Measurements from ENCODE around the gene HTR7. TPM values are rescaled to one million over a fixed set of nuclear protein-coding genes. Genes with fewer than 3 reads are reported as not detected.
"Not testable (repeated sequence)": the region's sequence is repeated elsewhere in the genome, so short reads cannot be mapped to it uniquely, and the experiment has no call there.

Gene HTR7
- total RNA-seq (1 to 10 TPM in 2 of 4 donors, under 1 TPM in 2; 0.68 to 1.4 (median 0.99) TPM), polyA plus RNA-seq (under 1 TPM in 2 of 3 donors, not detected in 1; 0.31 to 0.46 TPM)

GRCh38 chr10:90857635-90858460 is at the start of gene HTR7:
Gene HTR7, minus strand, starts transcription at chr10:90858039. Its CDS starts 368 bp downstream, at chr10:90857671.
- Histone ChIP-seq H3K27ac (peak within 1 kb of the TSS; percentile 39 to 71 (median 60)), H3K4me3 (peak within 1 kb of the TSS; percentile 43 to 71 (median 62)), H3K4me1 (peaks cover 0 to 15% (median 9%) of the 10 kb centered on the region in 4 donors), H3K27me3 (peaks cover 10 to 47% (median 29%) of the 10 kb centered on the region in 3 donors), H3K9me3 (no peaks in the 10 kb centered on the region), H3K36me3 (no peaks in the 10 kb centered on the region)
- 1% methylated on average over 104 of the region's 104 CpGs for WGBS, 2 donors
- TF ChIP-seq, protein P1, sequence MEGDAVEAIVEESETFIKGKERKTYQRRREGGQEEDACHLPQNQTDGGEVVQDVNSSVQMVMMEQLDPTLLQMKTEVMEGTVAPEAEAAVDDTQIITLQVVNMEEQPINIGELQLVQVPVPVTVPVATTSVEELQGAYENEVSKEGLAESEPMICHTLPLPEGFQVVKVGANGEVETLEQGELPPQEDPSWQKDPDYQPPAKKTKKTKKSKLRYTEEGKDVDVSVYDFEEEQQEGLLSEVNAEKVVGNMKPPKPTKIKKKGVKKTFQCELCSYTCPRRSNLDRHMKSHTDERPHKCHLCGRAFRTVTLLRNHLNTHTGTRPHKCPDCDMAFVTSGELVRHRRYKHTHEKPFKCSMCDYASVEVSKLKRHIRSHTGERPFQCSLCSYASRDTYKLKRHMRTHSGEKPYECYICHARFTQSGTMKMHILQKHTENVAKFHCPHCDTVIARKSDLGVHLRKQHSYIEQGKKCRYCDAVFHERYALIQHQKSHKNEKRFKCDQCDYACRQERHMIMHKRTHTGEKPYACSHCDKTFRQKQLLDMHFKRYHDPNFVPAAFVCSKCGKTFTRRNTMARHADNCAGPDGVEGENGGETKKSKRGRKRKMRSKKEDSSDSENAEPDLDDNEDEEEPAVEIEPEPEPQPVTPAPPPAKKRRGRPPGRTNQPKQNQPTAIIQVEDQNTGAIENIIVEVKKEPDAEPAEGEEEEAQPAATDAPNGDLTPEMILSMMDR (IDR thresholded peaks at IDR 0.05) = peak in 1 of 4 experiments; percentile 44
- no peak for TF ChIP-seq POLR2AphosphoS5 (IDR thresholded peaks at IDR 0.05)
- intact Hi-C loops (cut with DNase I) = loop anchor here (5.0 kb wide), 1 partner anchor 1066 kb away; no protein-coding TSS in a partner anchor
- DNase-seq = peak; percentile 70

DNA sequence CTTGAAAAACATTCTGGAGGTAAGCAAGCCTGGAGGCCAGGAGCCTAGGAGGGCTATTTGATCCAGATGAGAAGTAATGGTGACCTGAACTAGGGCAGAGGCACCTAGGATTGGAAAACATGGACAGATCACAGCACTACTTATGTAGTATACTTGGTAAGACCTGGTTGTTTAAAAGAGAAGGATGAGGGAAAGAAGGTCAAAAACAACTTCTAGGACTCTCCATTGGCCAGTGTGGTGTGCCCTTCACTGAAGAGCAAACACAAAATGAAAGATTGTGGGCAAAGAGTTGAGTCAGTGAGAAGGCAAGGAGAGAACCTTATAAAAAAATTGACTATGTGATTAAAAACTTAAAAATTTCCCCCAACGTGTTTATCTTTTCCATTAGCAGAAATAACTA is 48.8 kb upstream of the HTR7 start:
- intact Hi-C loops (cut with DNase I) = no loop called here
- H3K4me3 ChIP-seq = no peak overlapping the region
- peaks cover 0 to 3% (median under 1%) of the 10 kb centered on the region in 4 donors for H3K4me1 ChIP-seq
- WGBS, 2 donors = 77 to 91% methylated on average over 1 of the region's 1 CpG
- DNase-seq = no peak
- H3K27ac ChIP-seq = no peak overlapping the region
- peaks cover 0 to 26% (median 2%) of the 10 kb centered on the region in 4 donors for H3K36me3 ChIP-seq
- H3K27me3 ChIP-seq = no peaks in the 10 kb centered on the region
- TF ChIP-seq EP300 (IDR thresholded peaks at IDR 0.05) (no peak), POLR2AphosphoS5 (IDR thresholded peaks at IDR 0.05) (no peak), POLR2A (IDR thresholded peaks at IDR 0.05) (no peak)
- TF ChIP-seq, protein P1 (IDR thresholded peaks at IDR 0.05) = no peak
- no peaks in the 10 kb centered on the region for H3K9me3 ChIP-seq

GRCh38 chr10:90905925-90906324 is 48.1 kb upstream of the HTR7 start:
- no peak overlapping the region for H3K4me3 ChIP-seq
- peaks cover 0 to 32% (median 3%) of the 10 kb centered on the region in 4 donors for H3K36me3 ChIP-seq
- TF ChIP-seq POLR2A (IDR thresholded peaks at IDR 0.05) (no peak), POLR2AphosphoS5 (IDR thresholded peaks at IDR 0.05) (no peak), EP300 (IDR thresholded peaks at IDR 0.05) (no peak)
- TF ChIP-seq, protein P1 (IDR thresholded peaks at IDR 0.05) = no peak

DNA sequence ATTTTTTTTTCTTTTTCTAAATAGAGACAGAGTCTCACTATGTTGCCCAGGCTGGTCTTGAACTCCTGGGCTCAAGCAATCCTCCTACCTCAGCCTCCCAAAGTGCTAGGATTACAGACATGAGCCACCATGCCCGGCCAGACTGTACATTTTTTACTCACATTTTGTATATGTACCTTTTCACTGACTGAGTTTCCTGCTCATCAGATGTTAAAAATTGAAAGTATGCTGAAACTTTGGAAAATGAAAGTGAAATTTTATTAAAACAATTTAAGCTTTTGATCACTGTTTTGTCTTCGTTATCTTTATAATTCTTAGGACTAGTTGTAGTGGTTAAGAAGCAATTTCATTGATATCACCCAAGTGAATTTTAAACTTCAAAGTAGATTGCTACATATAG is 39.1 kb upstream of the HTR7 start:
- H3K36me3 ChIP-seq = peaks cover 0 to 82% (median 14%) of the 10 kb centered on the region in 4 donors
- H3K4me1 ChIP-seq; H3K9me3 ChIP-seq; intact Hi-C loops (cut with DNase I); H3K27me3 ChIP-seq; H3K4me3 ChIP-seq; DNase-seq; H3K27ac ChIP-seq: not testable (repeated sequence)
- 65 to 78% methylated on average over 2 of the region's 2 CpGs for WGBS, 2 donors

More at GRCh38 chr10:90905925-90906324, 48.1 kb upstream of the HTR7 start:
- no peaks in the 10 kb centered on the region for H3K9me3 ChIP-seq
- H3K4me1 ChIP-seq = no peaks in the 10 kb centered on the region
- no peak for DNase-seq
- H3K27ac ChIP-seq = no peak overlapping the region
- 93 to 98% methylated on average over 1 of the region's 1 CpG for WGBS, 2 donors
- H3K27me3 ChIP-seq = no peaks in the 10 kb centered on the region
- intact Hi-C loops (cut with DNase I) = no loop called here

GRCh38 chr10:90893190-90893589 is 35.4 kb upstream of the HTR7 start:
- Histone ChIP-seq H3K4me3 (no peak overlapping the region), H3K27ac (no peak overlapping the region), H3K36me3 (peaks cover 0 to 93% (median 13%) of the 10 kb centered on the region in 4 donors), H3K9me3 (no peaks in the 10 kb centered on the region), H3K4me1 (no peaks in the 10 kb centered on the region), H3K27me3 (no peaks in the 10 kb centered on the region)
- no peak for DNase-seq
- 99% methylated on average over 3 of the region's 3 CpGs for WGBS, 2 donors
- TF ChIP-seq POLR2AphosphoS5 (IDR thresholded peaks at IDR 0.05) = no peak
- TF ChIP-seq, protein P1 (IDR thresholded peaks at IDR 0.05) = no peak
- no peak for TF ChIP-seq POLR2A (IDR thresholded peaks at IDR 0.05)
- TF ChIP-seq EP300 (IDR thresholded peaks at IDR 0.05) = no peak
- intact Hi-C loops (cut with DNase I) = no loop called here
